HCT116 (cell line): ENCODE data around the gene GMCL1. TPM values are rescaled to one million over a fixed set of nuclear protein-coding genes. Genes with fewer than 3 reads are reported as not detected.

Experiments used
- ATAC-seq: fragments of 200-7000 bp; cut with Tn5 transposase; 2 replicates; pipeline ENCODE4 v1.9.1; 2020; ENCODE audit warnings: mild to moderate bottlenecking, moderate library complexity
- BruUV-seq: library from RNA; stranded (reverse); fragments of 400-500 nt; replicated peaks from 2 replicates; lab custom pipeline; 2021; lab: Mats Ljungman, UMichigan
- CTCF ChIA-PET: fragments of 300-600 bp; sonication (Branson Sonifier 250); formaldehyde crosslinking; loops from one replicate; lab custom pipeline; 2021; ENCODE audit warnings: antibody characterized with exemption; lab: Charles Lee
- POLR2A ChIA-PET: fragments of 300-600, 350-600 bp; sonication (Branson Sonifier 250); formaldehyde crosslinking; loops from one replicate; lab custom pipeline; 2021; ENCODE audit warnings: antibody characterized with exemption; lab: Charles Lee
- RAD21 ChIA-PET, 2 experiments: fragments of 300-600 bp; sonication (Branson Sonifier 250); formaldehyde crosslinking; loops; one replicate each; lab custom pipeline; 2023; ENCODE audit warnings: low total read pairs in 2 of 2; ENCODE audit not compliant: uncharacterized antibody in 2 of 2, unreplicated experiment in 2 of 2, low non-redundant PET in 1 of 2; lab: Charles Lee
- DNase-seq: peaks from one replicate; pipeline ENCODE4 v3.0.0-alpha.2; 2010; ENCODE audit warnings: low read depth, low spot score
- H2AFZ ChIP-seq: fragments of 200-600 bp; shearing (Covaris generic), sonication (generic); 2 replicates; pipeline ENCODE4 v1.6.1; 2017; ENCODE audit warnings: low read depth, mixed run types, mixed read lengths, antibody characterized with exemption, low read length; ENCODE audit not compliant: poor library complexity, severe bottlenecking
- H3K27ac ChIP-seq: 2 replicates; pipeline ENCODE4 v1.5.1; 2012; ENCODE audit warnings: low read depth, low read length
- H3K27me3 ChIP-seq: fragments of 200-600 bp; sonication (generic); 2 replicates; pipeline ENCODE4 v1.6.1; 2016; ENCODE audit warnings: mixed run types, low read length, mixed read lengths; ENCODE audit not compliant: insufficient read depth
- H3K36me3 ChIP-seq, 2 experiments: fragments of 200-500 bp in 1 of 2; fragments of 200-600 bp in 1 of 2; sonication (Bioruptor generic) in 1 of 2; sonication (generic) in 1 of 2; 2 replicates each; pipeline versions ENCODE4 v1.5.1 to v1.6.1; 2014 to 2016; ENCODE audit warnings: low read length in 2 of 2, inconsistent platforms in 1 of 2, mixed read lengths in 1 of 2, mixed run types in 1 of 2; ENCODE audit not compliant: insufficient read depth in 2 of 2, control insufficient read depth in 1 of 2
- H3K4me1 ChIP-seq, 2 experiments: fragments of 200-600 bp in 1 of 2; sonication (generic) in 1 of 2; 2 replicates each; pipeline versions ENCODE4 v1.5.1 to v1.6.1; 2012 to 2017; ENCODE audit warnings: low read length in 2 of 2, inconsistent platforms in 1 of 2, mild to moderate bottlenecking in 1 of 2, mixed read lengths in 1 of 2, mixed run types in 1 of 2, moderate library complexity in 1 of 2; ENCODE audit not compliant: insufficient read depth in 2 of 2, control insufficient read depth in 1 of 2
- H3K4me2 ChIP-seq: fragments of 200-600 bp; sonication (generic); 2 replicates; pipeline ENCODE4 v1.6.1; 2017; ENCODE audit warnings: mixed run types, low read length, mixed read lengths
- H3K4me3 ChIP-seq, 2 experiments: fragments of 200-600 bp in 1 of 2; sonication (generic) in 1 of 2; replicated peaks in 1 of 2; 2 replicates each; pipeline ENCODE4 v1.5.1; 2011 to 2016; ENCODE audit warnings: low read length in 2 of 2, control low read depth in 1 of 2, low read depth in 1 of 2, mild to moderate bottlenecking in 1 of 2, mixed read lengths in 1 of 2, mixed run types in 1 of 2
- H3K79me2 ChIP-seq: fragments of 200-600 bp; sonication (generic); 2 replicates; pipeline ENCODE4 v1.6.1; 2017; ENCODE audit warnings: mild to moderate bottlenecking, mixed run types, low read length, moderate library complexity, mixed read lengths; ENCODE audit not compliant: insufficient read depth
- H3K9ac ChIP-seq: fragments of 200-600 bp; sonication (generic); 2 replicates; pipeline ENCODE4 v1.6.1; 2016; ENCODE audit warnings: low read length, mixed read lengths
- H3K9me2 ChIP-seq: fragments of 200-600 bp; sonication (generic), shearing (Covaris generic); 2 replicates; pipeline ENCODE4 v1.6.1; 2017; ENCODE audit warnings: mixed run types, mild to moderate bottlenecking, moderate library complexity; ENCODE audit not compliant: insufficient read depth
- H3K9me3 ChIP-seq, 2 experiments: fragments of 200-500 bp in 1 of 2; fragments of 200-600 bp in 1 of 2; sonication (Bioruptor generic) in 1 of 2; sonication (generic) in 1 of 2; 2 replicates each; pipeline ENCODE4 v1.6.1; 2014 to 2017; ENCODE audit warnings: low read length in 2 of 2, mixed read lengths in 2 of 2, inconsistent platforms in 1 of 2, low read depth in 1 of 2, mild to moderate bottlenecking in 1 of 2, mixed run types in 1 of 2, moderate library complexity in 1 of 2; ENCODE audit not compliant: control insufficient read depth in 1 of 2, insufficient read depth in 1 of 2
- H4K20me1 ChIP-seq: fragments of 200-600 bp; sonication (generic), shearing (Covaris generic); 2 replicates; pipeline ENCODE4 v1.6.1; 2017; ENCODE audit warnings: mixed run types, mild to moderate bottlenecking, moderate library complexity; ENCODE audit not compliant: insufficient read depth
- CTCF ChIP-seq, 3 experiments: fragments of 200-600 bp in 1 of 3; sonication (generic) in 1 of 3; IDR thresholded peaks in 2 of 3; conservative IDR thresholded peaks in 1 of 3; 2 replicates each; pipeline ENCODE4 v1.5.1; 2012 to 2017; ENCODE audit warnings: low read depth in 2 of 3, low read length in 2 of 3, antibody characterized with exemption in 1 of 3, borderline replicate concordance in 1 of 3, control low read depth in 1 of 3, mild to moderate bottlenecking in 1 of 3, mixed read lengths in 1 of 3, mixed run types in 1 of 3, moderate library complexity in 1 of 3; ENCODE audit not compliant: insufficient read depth in 1 of 3
- EGR1 ChIP-seq: IDR thresholded peaks from 2 replicates; pipeline ENCODE4 v1.6.1; 2012; ENCODE audit warnings: low read depth
- ELF1 ChIP-seq: IDR thresholded peaks from 2 replicates; pipeline ENCODE4 v1.6.1; 2012; ENCODE audit warnings: low read depth, borderline replicate concordance
- EZH2 ChIP-seq: fragments of 200-600 bp; sonication (generic); IDR thresholded peaks from 2 replicates; pipeline ENCODE4 v1.6.1; 2017; ENCODE audit warnings: antibody characterized with exemption, mixed run types
- EZH2phosphoT487 ChIP-seq: fragments of 200-600 bp; IDR thresholded peaks from 2 replicates; pipeline ENCODE4 v1.6.1; 2018; ENCODE audit warnings: antibody characterized with exemption, borderline replicate concordance
- POLR2A ChIP-seq: IDR thresholded peaks from 2 replicates; pipeline ENCODE4 v1.7.0; 2011; ENCODE audit warnings: borderline replicate concordance; ENCODE audit not compliant: insufficient read depth, insufficient read length; ENCODE audit errors: extremely low read depth
- POLR2AphosphoS5 ChIP-seq: IDR thresholded peaks from 2 replicates; pipeline ENCODE4 v1.6.1; 2011; ENCODE audit warnings: mild to moderate bottlenecking, low read depth, low read length, moderate library complexity
- TCF7L2 ChIP-seq: IDR thresholded peaks from 2 replicates; pipeline ENCODE4 v1.7.0; 2011; ENCODE audit warnings: borderline replicate concordance, inconsistent platforms; ENCODE audit not compliant: insufficient read depth, insufficient read length; ENCODE audit errors: extremely low read depth
- YY1 ChIP-seq: IDR thresholded peaks from 2 replicates; pipeline ENCODE4 v1.6.1; 2011; ENCODE audit warnings: low read length, low read depth, moderate library complexity, mild to moderate bottlenecking; ENCODE audit not compliant: insufficient replicate concordance; ENCODE audit errors: extremely low read depth
- intact Hi-C: fragments of 100-400 bp; cut with micrococcal nuclease; formaldehyde crosslinking; loops from 2 replicates; pipeline ENCODE4 v1.10.0; 2022
- total RNA-seq: library from RNA; stranded (reverse); gene quantifications from one replicate; pipeline ENCODE4 v1.2.1, GENCODE V29; 2021; ENCODE audit not compliant: unreplicated experiment

Gene GMCL1
- total RNA-seq, 1 experiment from 2014 or later = 16.7 TPM

- intact Hi-C loops = no loop called here
These were observed 18.8 kb downstream of the GMCL1 start for GRCh38 chr2:69848186-69848790.

More at GRCh38 chr2:69848186-69848790, 18.8 kb downstream of the GMCL1 start:
- H3K9me2 ChIP-seq = no peaks in the 10 kb centered on the region
- no peaks in the 10 kb centered on the region for H4K20me1 ChIP-seq
- ChIA-PET CTCF (no interaction called here), RAD21 (no interaction called here), POLR2A (no interaction called here)
- no peak overlapping the region for H3K4me3 ChIP-seq
- H3K79me2 ChIP-seq = no peaks in the 10 kb centered on the region
- TF ChIP-seq EZH2 (no peak), TCF7L2 (no peak), CTCF (IDR thresholded peaks at IDR 0.05 in 2 of 3, conservative IDR thresholded peaks at IDR 0.05 in 1 of 3; ENCODE audit: borderline replicate concordance in 1 of 3, insufficient read depth in 1 of 3, low read depth in 2 of 3, low read length in 2 of 3) (no peak), EGR1 (no peak), POLR2AphosphoS5 (no peak), EZH2phosphoT487 (no peak), YY1 (no peak), POLR2A (no peak), ELF1 (no peak)
- no peak overlapping the region for H3K27ac ChIP-seq
- ATAC-seq (no peak), DNase-seq (no peak)
- no peak overlapping the region for H3K9ac ChIP-seq
- H3K36me3 ChIP-seq = peaks cover 6 to 22% of the 10 kb centered on the region in 2 experiments; a peak in 2 of 4 replicates
- no peak overlapping the region for H3K4me2 ChIP-seq
- no peaks in the 10 kb centered on the region for H3K27me3 ChIP-seq
- H3K4me1 ChIP-seq = 0 out of 4 replicates have a peak, but pooled peaks cover 0 to 5% of the 10 kb centered on the region in 2 experiments
- H3K9me3 ChIP-seq = no peaks in the 10 kb centered on the region
- no TSS peak for BruUV-seq
- H2AFZ ChIP-seq = no peak overlapping the region
